Endodermal cell (in vitro differentiated cells): Measurements from ENCODE around the gene EIF4E1B. TPM values are rescaled to one million over a fixed set of nuclear protein-coding genes. Genes with fewer than 3 reads are reported as not detected.
A peak's percentile ranks its signal among the peaks of the same experiment; 100 is the strongest.

Source experiments
- DNase-seq: peaks from one replicate; pipeline ENCODE4 v3.0.0-alpha.2; 2017
- H3K27ac ChIP-seq: 2 replicates; pipeline ENCODE4 v1.5.1; 2013; ENCODE audit warnings: mild to moderate bottlenecking, low read depth, low read length, moderate library complexity
- H3K27me3 ChIP-seq: 2 replicates; pipeline ENCODE4 v1.6.1; 2013; ENCODE audit warnings: mild to moderate bottlenecking, low read length, moderate library complexity; ENCODE audit not compliant: insufficient read depth, control insufficient read depth, poor library complexity, severe bottlenecking
- H3K36me3 ChIP-seq: 2 replicates; pipeline ENCODE4 v1.7.0; 2013; ENCODE audit warnings: mild to moderate bottlenecking, low read length, moderate library complexity; ENCODE audit not compliant: control insufficient read depth, insufficient read depth
- H3K4me1 ChIP-seq: one replicate; pipeline ENCODE4 v1.7.0; 2013; ENCODE audit warnings: low read length; ENCODE audit not compliant: control insufficient read depth, insufficient read depth
- H3K4me3 ChIP-seq: 2 replicates; pipeline ENCODE4 v1.5.1; 2013; ENCODE audit warnings: mild to moderate bottlenecking, low read length, moderate library complexity
- H3K9ac ChIP-seq: 2 replicates; pipeline ENCODE4 v1.6.1; 2013; ENCODE audit warnings: mild to moderate bottlenecking, low read length, moderate library complexity; ENCODE audit not compliant: poor library complexity, severe bottlenecking; ENCODE audit errors: extremely low read depth
- H3K9me3 ChIP-seq: 2 replicates; pipeline ENCODE4 v1.6.1; 2013; ENCODE audit warnings: mild to moderate bottlenecking, low read length, moderate library complexity; ENCODE audit not compliant: control insufficient read depth
- H3K27ac Mint-ChIP-seq: 2 replicates; pipeline ENCODE4 v1.8.0; 2020; ENCODE audit warnings: mixed read lengths
- H3K27me3 Mint-ChIP-seq: 2 replicates; pipeline ENCODE4 v1.8.0; 2021; ENCODE audit warnings: mild to moderate bottlenecking, mixed read lengths; ENCODE audit not compliant: insufficient read depth
- H3K36me3 Mint-ChIP-seq: 2 replicates; pipeline ENCODE4 v1.8.0; 2020; ENCODE audit warnings: low read depth, mixed read lengths
- H3K4me1 Mint-ChIP-seq: 2 replicates; pipeline ENCODE4 v1.8.0; 2020; ENCODE audit warnings: mixed read lengths
- H3K4me3 Mint-ChIP-seq: 2 replicates; pipeline ENCODE4 v1.8.0; 2020; ENCODE audit warnings: mild to moderate bottlenecking, moderate library complexity, mixed read lengths
- H3K9me3 Mint-ChIP-seq: 2 replicates; pipeline ENCODE4 v1.8.0; 2020; ENCODE audit warnings: mild to moderate bottlenecking, mixed read lengths
- WGBS, 2 experiments: methylation state at CpG; one replicate each; pipeline versions ENCODE4 v1.1.5 to v1.1.7; 2013; ENCODE audit warnings: missing lambda C conversion rate in 2 of 2, mixed read lengths in 1 of 2; ENCODE audit not compliant: insufficient coverage in 1 of 2, insufficient read length in 1 of 2; 5-methylcytosine and 5-hydroxymethylcytosine counted together
- total RNA-seq, 2 donors: library from RNA; stranded (reverse); fragmentation: NEBNext Ultra II Directional in 1 of 2; extraction: Animal tissue kit (Norgen Biotek cat#: 25700) in 1 of 2; gene quantifications; 2 replicates in 1 of 2; 3 replicates in 1 of 2; pipeline ENCODE4 v1.2.1, GENCODE V29; 2021
- TF ChIP-seq, protein P1 (sequence below): fragments of 200-600 bp; sonication (generic); conservative IDR thresholded peaks from 2 replicates; pipeline ENCODE4 v1.5.0; 2021; ENCODE audit warnings: antibody characterized with exemption, mild to moderate bottlenecking

EIF4E1B gene
- total RNA-seq, 2 donors from 2014 or later, result 1.4 to 2.0 TPM

DNA sequence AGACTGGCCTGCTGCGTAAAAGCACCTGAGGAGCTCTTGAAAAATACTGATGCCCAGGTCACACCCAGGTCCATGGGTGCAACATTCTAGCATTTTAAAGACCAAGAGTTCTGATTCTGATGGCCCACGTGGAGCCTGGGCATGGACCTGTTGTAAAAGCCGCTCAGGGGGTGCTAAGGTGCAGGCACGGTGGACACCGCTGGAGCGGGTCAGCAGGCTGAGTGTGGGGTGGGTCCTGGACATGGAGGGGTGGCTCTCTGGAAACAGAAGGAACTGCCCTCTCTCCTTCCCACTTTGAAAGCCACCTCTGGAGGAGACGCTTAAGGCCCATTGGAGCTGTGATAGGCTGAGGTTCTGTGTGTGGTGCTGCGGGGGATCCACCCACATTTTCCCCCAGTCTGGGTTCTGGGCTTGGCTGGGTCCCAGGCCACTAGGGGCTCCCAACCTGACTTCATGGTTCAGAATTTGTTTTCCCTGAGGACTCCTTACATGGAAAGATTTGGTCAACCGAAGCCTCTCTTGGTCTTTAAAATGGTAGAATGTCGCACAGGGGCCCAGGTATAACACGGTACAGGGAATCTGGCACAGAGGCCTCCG lies 37.1 kb upstream of the EIF4E1B start:
- no peaks in the 10 kb centered on the region for H3K36me3 Mint-ChIP-seq
- Histone ChIP-seq H3K36me3 (no peaks in the 10 kb centered on the region), H3K27me3 (no peaks in the 10 kb centered on the region), H3K4me3 (no peak overlapping the region), H3K4me1 (no peaks in the 10 kb centered on the region), H3K9me3 (no peaks in the 10 kb centered on the region), H3K27ac (no peak overlapping the region), H3K9ac (no peak overlapping the region)
- DNase-seq, result no peak
- no peaks in the 10 kb centered on the region for H3K9me3 Mint-ChIP-seq
- H3K4me1 Mint-ChIP-seq, result no peaks in the 10 kb centered on the region
- peaks cover 47% of the 10 kb centered on the region for H3K27me3 Mint-ChIP-seq
- TF ChIP-seq, protein P1, sequence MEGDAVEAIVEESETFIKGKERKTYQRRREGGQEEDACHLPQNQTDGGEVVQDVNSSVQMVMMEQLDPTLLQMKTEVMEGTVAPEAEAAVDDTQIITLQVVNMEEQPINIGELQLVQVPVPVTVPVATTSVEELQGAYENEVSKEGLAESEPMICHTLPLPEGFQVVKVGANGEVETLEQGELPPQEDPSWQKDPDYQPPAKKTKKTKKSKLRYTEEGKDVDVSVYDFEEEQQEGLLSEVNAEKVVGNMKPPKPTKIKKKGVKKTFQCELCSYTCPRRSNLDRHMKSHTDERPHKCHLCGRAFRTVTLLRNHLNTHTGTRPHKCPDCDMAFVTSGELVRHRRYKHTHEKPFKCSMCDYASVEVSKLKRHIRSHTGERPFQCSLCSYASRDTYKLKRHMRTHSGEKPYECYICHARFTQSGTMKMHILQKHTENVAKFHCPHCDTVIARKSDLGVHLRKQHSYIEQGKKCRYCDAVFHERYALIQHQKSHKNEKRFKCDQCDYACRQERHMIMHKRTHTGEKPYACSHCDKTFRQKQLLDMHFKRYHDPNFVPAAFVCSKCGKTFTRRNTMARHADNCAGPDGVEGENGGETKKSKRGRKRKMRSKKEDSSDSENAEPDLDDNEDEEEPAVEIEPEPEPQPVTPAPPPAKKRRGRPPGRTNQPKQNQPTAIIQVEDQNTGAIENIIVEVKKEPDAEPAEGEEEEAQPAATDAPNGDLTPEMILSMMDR, result peak; percentile 38
- WGBS, 2 experiments, result 93 to 97% methylated on average over 7 to 11 of the region's 12 CpGs
- no peak overlapping the region for H3K4me3 Mint-ChIP-seq
- H3K27ac Mint-ChIP-seq, result no peak overlapping the region

DNA sequence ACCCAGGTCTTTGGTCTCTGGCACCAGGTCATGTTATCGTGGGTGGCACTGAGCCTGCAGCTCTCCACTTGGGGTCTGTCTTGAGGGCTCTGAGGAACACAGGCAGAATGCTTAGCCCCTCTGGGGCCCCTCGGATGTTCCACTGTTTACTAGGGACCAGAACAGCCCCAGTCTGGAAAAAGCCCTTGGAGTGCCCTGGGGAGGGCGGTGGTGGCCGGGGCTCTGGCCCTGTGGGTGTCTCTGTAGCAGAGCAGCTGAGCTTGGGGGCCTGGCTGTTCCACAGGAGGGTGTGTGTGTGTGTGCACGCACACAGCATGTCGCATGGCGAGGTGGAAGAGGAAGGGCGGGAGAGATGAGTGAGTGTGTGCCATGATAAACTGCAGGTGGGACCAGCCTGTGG lies 35.9 kb upstream of the EIF4E1B start:
- Mint-ChIP-seq H3K27me3 (peaks cover 55% of the 10 kb centered on the region), H3K36me3 (peaks cover 4% of the 10 kb centered on the region), H3K4me1 (no peaks in the 10 kb centered on the region), H3K4me3 (no peak overlapping the region), H3K27ac (no peak overlapping the region), H3K9me3 (no peaks in the 10 kb centered on the region)
- TF ChIP-seq, protein P1, result no peak
- Histone ChIP-seq H3K9ac (no peak overlapping the region), H3K27ac (no peak overlapping the region), H3K27me3 (no peaks in the 10 kb centered on the region), H3K4me1 (no peaks in the 10 kb centered on the region), H3K36me3 (no peaks in the 10 kb centered on the region), H3K4me3 (no peak overlapping the region), H3K9me3 (no peaks in the 10 kb centered on the region)
- WGBS, 2 experiments, result 94 to 98% methylated on average over 6 to 8 of the region's 8 CpGs
- DNase-seq, result no peak

DNA sequence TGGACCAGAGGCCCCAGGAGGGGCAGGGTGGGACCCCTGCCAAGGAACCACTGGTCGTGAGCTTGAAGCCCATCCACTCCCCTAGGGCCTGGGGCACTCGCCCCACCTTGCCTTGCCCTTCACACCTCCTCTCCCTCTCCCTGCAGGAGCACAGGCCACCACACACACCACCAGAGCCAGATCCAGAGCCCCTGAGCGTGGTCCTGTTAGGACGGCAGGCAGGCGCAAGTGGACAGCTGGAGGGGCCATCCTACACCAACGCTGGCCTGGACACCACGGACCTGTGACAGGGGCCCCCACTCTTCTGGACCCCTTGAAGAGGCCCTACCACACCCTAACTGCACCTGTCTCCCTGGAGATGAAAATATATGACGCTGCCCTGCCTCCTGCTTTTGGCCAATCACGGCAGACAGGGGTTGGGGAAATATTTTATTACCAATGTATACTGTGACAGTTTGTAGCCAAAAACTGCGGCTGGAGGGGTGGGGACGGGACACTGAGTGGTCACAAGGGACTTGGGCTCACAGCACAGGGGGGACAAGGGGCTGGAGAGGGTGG lies 35.0 kb upstream of the EIF4E1B start:
- H3K9ac ChIP-seq, result no peak overlapping the region
- H3K4me1 ChIP-seq, result no peaks in the 10 kb centered on the region
- peaks cover 4% of the 10 kb centered on the region for H3K36me3 Mint-ChIP-seq
- no peak overlapping the region for H3K4me3 ChIP-seq
- no peak for DNase-seq
- H3K9me3 Mint-ChIP-seq, result no peaks in the 10 kb centered on the region
- H3K27me3 ChIP-seq, result no peaks in the 10 kb centered on the region
- no peak overlapping the region for H3K4me3 Mint-ChIP-seq
- H3K27ac ChIP-seq, result no peak overlapping the region
- no peaks in the 10 kb centered on the region for H3K4me1 Mint-ChIP-seq
- TF ChIP-seq, protein P1, result no peak
- H3K9me3 ChIP-seq, result no peaks in the 10 kb centered on the region
- H3K27me3 Mint-ChIP-seq, result peaks cover 52% of the 10 kb centered on the region
- WGBS, 2 experiments, result 88 to 92% methylated on average over 9 to 11 of the region's 11 CpGs
- no peak overlapping the region for H3K27ac Mint-ChIP-seq
- no peaks in the 10 kb centered on the region for H3K36me3 ChIP-seq
